HepG2 (cell line): ENCODE measurements around the gene FAM120B. TPM values are rescaled to one million over a fixed set of nuclear protein-coding genes. Genes with fewer than 3 reads are reported as not detected.

Experiments used
- BHLHE40 ChIP-seq: IDR thresholded peaks from 2 replicates; pipeline ENCODE4 v1.6.1; 2011; ENCODE audit warnings: low read length, improper control_type of control experiment
- HIVEP1 ChIP-seq: sonication (generic); formaldehyde crosslinking; IDR thresholded peaks from 2 replicates; pipeline ENCODE4 v1.4.0; 2020; ENCODE audit warnings: mild to moderate bottlenecking, missing genetic modification reagents
- KDM6A ChIP-seq: IDR thresholded peaks from 2 replicates; pipeline ENCODE4 v1.6.1; 2016; ENCODE audit warnings: low read depth
- MEIS2 ChIP-seq: sonication (generic); formaldehyde crosslinking; IDR thresholded peaks from 2 replicates; pipeline ENCODE4 v1.9.0; 2021; ENCODE audit warnings: mild to moderate bottlenecking, missing genetic modification reagents
- NFKBIZ ChIP-seq: IDR thresholded peaks from 2 replicates; pipeline ENCODE4 v1.6.1; 2018; ENCODE audit warnings: missing genetic modification reagents, missing compliant biosample characterization
- NR2C2 ChIP-seq: sonication (generic); formaldehyde crosslinking; IDR thresholded peaks from 2 replicates; pipeline ENCODE4 v1.4.0; 2020; ENCODE audit warnings: missing genetic modification reagents, mild to moderate bottlenecking, moderate library complexity, borderline replicate concordance
- RBAK ChIP-seq: sonication (generic); formaldehyde crosslinking; IDR thresholded peaks from 2 replicates; pipeline ENCODE4 v1.5.1; 2020; ENCODE audit warnings: mild to moderate bottlenecking, missing genetic modification reagents
- SKI ChIP-seq: fragments of 450-650 bp; IDR thresholded peaks from one replicate; pipeline ENCODE4 v1.6.1; 2018; ENCODE audit warnings: mild to moderate bottlenecking; ENCODE audit not compliant: partially characterized antibody
- SMYD3 ChIP-seq: sonication (generic); formaldehyde crosslinking; IDR thresholded peaks from 2 replicates; pipeline ENCODE4 v1.8.1; 2023; ENCODE audit warnings: mild to moderate bottlenecking, missing genetic modification reagents
- ZBTB44 ChIP-seq: sonication (generic); formaldehyde crosslinking; IDR thresholded peaks from 2 replicates; pipeline ENCODE4 v1.4.0; 2020; ENCODE audit warnings: missing genetic modification reagents
- ZNF574 ChIP-seq: sonication (generic); formaldehyde crosslinking; IDR thresholded peaks from 2 replicates; pipeline ENCODE4 v1.4.0; 2020; ENCODE audit warnings: missing genetic modification reagents
- ZNF644 ChIP-seq: IDR thresholded peaks from 2 replicates; pipeline ENCODE4 v1.6.1; 2016; ENCODE audit warnings: low read depth
- ZSCAN31 ChIP-seq: sonication (generic); formaldehyde crosslinking; IDR thresholded peaks from 2 replicates; pipeline ENCODE4 v1.5.0; 2020; ENCODE audit warnings: low read depth, mild to moderate bottlenecking, missing genetic modification reagents
- polyA plus RNA-seq, 8 experiments: library from polyadenylated mRNA; depleted of rRNA in 3 of 8; stranded (reverse) in 7 of 8; unstranded in 1 of 8; fragments of >200 nt; fragmentation: Illumina TruSeq in 4 of 8; extraction: Trizol in 4 of 8; gene quantifications; 2 replicates each; pipeline versions ENCODE4 v1.2.1 to v1.2.3, GENCODE V29; 2011 to 2016; ENCODE audit warnings: low read depth in 4 of 8, missing spikeins in 1 of 8, mixed read lengths in 1 of 8; ENCODE audit not compliant: insufficient read depth in 1 of 8
- total RNA-seq, 5 experiments: library from RNA; depleted of rRNA; stranded (reverse); fragments of >200 nt; fragmentation: Illumina TruSeq; extraction: Trizol; gene quantifications; 2 replicates each; pipeline ENCODE4 v1.2.3, GENCODE V29; 2016; ENCODE audit warnings: low read depth in 1 of 5
- TF ChIP-seq, protein P1 (sequence below): sonication (generic); formaldehyde crosslinking; IDR thresholded peaks from 2 replicates; pipeline ENCODE4 v1.4.0; 2020; ENCODE audit warnings: mild to moderate bottlenecking, missing genetic modification reagents
- TF ChIP-seq, protein P2 (sequence below): sonication (generic); formaldehyde crosslinking; IDR thresholded peaks from 2 replicates; pipeline ENCODE4 v1.8.1; 2023; ENCODE audit warnings: mild to moderate bottlenecking, inconsistent platforms, moderate library complexity, missing genetic modification reagents, borderline replicate concordance

Gene FAM120B
- total and polyA plus RNA-seq, 2 of the 13 experiments (the other 11 are each of a cell fraction or from before 2014, with no cell fraction given) = 9.2 to 10.7 TPM

DNA sequence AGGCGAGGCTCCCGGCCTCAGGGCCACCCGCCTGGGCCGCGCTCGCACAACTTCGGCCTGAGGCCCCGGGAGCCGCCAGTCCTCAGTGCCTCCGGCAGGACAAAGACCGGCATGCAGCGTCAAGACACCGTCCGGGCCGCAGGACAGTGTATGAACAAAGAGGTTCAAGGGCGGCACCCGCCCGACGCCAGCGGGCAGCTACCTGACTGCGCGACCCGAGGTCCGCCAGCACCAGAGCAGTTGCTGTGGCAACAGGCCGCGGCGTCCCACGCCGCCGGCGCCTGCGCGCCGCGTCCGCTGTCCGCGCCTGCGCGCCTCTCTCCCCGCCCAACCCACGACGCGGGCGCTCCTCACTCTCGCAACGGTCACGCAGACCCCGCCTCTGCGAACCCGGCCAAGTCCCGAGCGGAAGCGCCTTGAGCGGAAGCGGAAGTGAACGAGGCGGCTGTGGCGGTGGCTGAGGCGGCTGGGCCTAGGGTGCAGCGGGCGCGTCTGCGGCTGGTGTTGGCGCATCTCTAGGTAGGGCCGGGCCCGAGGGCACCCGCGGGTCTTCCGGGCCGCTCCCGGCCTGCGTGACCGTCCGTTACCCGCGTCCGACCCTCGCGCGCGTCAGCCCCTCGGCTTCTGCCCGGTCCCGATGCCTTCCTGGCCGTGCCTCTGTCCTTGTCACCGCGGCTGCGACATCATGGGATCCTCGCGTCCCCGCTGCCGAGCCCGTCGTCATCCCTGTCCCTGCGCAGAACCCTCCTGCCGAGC, at the start of gene FAM120B (continued):
- TF ChIP-seq, protein P1, sequence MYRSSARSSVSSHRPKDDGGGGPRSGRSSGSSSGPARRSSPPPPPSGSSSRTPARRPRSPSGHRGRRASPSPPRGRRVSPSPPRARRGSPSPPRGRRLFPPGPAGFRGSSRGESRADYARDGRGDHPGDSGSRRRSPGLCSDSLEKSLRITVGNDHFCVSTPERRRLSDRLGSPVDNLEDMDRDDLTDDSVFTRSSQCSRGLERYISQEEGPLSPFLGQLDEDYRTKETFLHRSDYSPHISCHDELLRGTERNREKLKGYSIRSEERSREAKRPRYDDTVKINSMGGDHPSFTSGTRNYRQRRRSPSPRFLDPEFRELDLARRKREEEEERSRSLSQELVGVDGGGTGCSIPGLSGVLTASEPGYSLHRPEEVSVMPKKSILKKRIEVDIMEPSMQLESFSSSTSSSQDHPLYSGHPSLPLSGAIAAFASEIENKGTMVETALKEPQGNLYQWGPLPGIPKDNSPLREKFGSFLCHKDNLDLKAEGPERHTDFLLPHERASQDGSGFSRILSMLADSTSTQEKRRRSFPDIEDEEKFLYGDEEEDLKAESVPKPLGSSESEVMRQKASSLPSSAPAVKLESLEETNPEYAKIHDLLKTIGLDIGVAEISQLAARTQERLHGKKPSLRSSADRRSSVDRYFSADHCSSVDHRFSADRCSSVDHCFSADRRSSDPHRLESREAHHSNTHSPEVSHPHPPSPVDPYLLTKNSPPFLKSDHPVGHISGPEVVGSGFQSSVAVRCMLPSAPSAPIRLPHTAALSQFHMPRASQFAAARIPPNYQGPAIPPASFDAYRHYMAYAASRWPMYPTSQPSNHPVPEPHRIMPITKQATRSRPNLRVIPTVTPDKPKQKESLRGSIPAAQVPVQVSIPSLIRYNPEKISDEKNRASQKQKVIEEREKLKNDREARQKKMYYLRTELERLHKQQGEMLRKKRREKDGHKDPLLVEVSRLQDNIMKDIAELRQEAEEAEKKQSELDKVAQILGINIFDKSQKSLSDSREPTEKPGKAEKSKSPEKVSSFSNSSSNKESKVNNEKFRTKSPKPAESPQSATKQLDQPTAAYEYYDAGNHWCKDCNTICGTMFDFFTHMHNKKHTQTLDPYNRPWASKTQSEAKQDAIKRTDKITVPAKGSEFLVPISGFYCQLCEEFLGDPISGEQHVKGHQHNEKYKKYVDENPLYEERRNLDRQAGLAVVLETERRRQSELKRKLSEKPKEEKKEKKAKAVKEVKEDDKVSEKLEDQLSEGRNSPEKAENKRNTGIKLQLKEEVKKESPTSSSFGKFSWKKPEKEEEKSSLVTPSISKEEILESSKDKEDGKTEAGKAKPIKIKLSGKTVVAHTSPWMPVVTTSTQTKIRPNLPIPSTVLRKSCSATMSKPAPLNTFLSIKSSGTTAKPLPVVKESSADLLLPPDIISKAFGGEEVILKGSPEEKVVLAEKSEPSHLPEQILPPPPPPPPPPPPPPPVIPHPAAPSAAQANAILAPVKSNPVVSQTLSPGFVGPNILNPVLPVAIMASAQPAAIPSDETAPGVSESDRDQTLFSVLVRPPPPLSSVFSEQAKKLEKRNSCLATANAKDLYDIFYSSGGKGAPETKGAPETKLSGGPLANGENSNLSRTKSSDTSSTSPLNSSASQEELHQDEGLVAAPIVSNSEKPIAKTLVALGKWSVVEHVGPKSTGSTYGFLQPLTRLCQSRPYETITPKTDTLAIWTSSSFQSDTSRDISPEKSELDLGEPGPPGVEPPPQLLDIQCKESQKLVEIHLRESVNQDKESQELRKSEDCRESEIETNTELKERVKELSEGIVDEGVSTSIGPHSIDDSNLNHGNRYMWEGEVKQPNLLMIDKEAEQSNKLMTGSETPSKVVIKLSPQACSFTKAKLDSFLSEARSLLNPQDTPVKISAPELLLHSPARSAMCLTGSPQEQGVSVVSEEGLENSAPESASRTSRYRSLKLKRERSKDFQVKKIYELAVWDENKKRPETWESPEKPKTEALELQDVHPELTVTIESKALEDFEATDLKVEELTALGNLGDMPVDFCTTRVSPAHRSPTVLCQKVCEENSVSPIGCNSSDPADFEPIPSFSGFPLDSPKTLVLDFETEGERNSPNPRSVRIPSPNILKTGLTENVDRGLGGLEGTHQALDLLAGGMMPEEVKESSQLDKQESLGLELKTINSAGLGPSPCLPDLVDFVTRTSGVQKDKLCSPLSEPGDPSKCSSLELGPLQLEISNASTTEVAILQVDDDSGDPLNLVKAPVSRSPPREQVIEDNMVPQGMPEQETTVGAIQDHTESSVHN (CRISPR knock-in tag) = peak; percentile 92; the same call in 1 of the 2 replicates
- TF ChIP-seq ZNF574 (CRISPR knock-in tag) (peak; percentile 95), SKI (no peak), BHLHE40 (no peak; the same call in 1 of the 2 replicates), ZSCAN31 (CRISPR knock-in tag) (peak; percentile 94), HIVEP1 (CRISPR knock-in tag) (peak; percentile 70; the same call in 1 of the 2 replicates), NR2C2 (CRISPR knock-in tag) (peak; percentile 96), SMYD3 (CRISPR knock-in tag) (peak; percentile 59; the same call in 1 of the 2 replicates), KDM6A (no peak), MEIS2 (CRISPR knock-in tag) (peak; percentile 95; the same call in 1 of the 2 replicates), NFKBIZ (CRISPR knock-in tag) (no peak; the same call in 1 of the 2 replicates), ZBTB44 (CRISPR knock-in tag) (peak; percentile 59; the same call in 1 of the 2 replicates), ZNF644 (CRISPR knock-in tag) (no peak), RBAK (CRISPR knock-in tag) (no peak)
- TF ChIP-seq, protein P2, sequence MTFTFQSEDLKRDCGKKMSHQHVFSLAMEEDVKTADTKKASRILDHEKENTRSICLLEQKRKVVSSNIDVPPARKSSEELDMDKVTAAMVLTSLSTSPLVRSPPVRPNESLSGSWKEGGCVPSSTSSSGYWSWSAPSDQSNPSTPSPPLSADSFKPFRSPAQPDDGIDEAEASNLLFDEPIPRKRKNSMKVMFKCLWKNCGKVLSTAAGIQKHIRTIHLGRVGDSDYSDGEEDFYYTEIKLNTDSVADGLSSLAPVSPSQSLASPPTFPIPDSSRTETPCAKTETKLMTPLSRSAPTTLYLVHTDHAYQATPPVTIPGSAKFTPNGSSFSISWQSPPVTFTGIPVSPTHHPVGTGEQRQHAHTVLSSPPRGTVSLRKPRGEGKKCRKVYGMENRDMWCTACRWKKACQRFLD (CRISPR knock-in tag) = peak; percentile 98
